ENCODE results near the gene SOCS1.

The SOCS1 gene

DNA sequence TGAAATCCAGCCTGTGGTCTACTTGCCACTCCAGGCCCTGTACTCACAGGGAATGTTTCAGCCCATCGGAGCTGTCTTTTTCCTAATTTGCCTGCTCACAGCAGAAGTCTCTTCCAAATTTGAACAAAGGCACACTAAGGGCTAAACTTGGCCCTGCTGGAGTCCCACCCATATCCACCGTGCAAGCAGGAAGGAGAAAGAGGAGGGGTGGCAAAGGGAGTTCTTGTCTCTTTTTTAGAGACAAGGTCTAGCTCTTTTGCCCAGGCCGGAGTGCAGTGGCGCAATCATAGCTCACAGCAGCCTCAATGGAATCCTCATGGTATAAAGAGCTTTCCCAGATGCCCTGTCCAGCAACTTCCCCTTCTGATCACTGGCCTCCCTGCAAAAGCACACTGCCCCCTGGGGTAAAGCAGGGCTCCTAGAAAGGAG lies 27.8 kb upstream of the SOCS1 start:
- DNase-seq: no peak

- no peak for DNase-seq
These were observed 24.9 kb upstream of the SOCS1 start, which contains the start of gene PRM1 for GRCh38 chr16:11280616-11281522. TSS of gene PRM1 (minus strand) at chr16:11281330. CDS start at chr16:11281238, 92 bp downstream.

- DNase-seq: no peak
These were observed 23.0 kb upstream of the SOCS1 start for GRCh38 chr16:11278681-11279628.

- no peak for DNase-seq
These were observed 21.8 kb upstream of the SOCS1 start for GRCh38 chr16:11277607-11278337.

- no peak for DNase-seq
These were observed 21.0 kb upstream of the SOCS1 start for GRCh38 chr16:11276896-11277593.

DNA sequence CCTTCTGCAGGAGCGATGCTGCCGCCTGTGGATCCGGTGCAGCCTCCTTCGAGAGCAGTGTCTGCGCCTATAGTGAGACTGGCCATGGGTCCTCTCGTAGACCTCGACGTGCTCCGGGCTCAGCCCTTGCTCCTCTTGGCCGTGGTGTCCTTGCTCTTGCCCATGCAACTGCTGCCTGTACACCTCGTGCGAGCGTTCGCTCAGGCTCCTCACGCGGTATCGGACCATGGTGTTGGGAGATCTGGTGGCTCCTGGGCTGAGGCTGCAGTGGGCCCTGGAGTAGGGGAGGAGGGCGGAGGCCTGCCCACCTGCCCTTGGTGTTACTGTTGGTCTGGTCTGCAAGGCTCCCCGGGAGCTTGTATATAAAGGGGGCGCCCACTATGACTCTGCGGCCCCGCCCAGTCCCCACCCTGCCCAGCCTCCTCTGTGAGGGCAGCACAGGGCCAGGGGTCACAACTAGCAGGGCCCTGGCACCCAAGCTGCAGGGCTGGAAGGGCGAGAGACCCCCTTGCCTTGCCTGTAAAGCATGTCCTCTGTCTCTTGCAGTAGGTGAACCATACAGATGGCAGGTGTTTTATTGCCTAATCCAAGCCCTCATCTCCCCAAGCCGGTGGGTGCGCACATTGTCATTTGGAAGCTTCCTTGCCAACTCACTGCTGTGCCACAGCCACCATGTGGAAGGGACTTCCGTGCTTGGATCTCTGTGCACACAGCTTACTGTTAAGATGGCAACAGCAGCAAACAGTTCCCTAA lies 20.3 kb upstream of the SOCS1 start, which contains the start of gene PRM2:
Gene PRM2, minus strand, starts transcription at position 338 of the 753 bp plus-strand sequence. Its CDS starts 110 bp downstream, at position 228.
- DNase-seq: no peak

DNA sequence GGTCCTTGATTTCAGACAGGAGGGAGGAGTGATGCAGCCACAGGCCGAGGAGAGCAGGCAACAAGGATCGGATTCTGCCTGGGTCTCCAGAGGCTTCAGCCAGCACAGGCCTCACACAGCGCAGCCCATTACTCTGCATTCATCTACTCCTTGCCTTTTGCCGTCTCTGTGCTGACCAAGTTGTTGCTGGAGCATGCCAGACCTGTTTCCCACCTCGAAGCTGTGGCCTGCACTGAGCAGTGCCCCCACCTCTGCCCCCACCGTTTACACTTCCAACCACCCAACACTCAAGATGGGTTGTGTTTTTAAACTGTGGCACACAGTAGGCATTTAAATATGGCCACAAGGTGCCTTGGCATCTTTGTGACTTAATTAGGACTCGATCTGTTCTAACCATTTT lies 19.0 kb upstream of the SOCS1 start:
- DNase-seq: no peak

DNA sequence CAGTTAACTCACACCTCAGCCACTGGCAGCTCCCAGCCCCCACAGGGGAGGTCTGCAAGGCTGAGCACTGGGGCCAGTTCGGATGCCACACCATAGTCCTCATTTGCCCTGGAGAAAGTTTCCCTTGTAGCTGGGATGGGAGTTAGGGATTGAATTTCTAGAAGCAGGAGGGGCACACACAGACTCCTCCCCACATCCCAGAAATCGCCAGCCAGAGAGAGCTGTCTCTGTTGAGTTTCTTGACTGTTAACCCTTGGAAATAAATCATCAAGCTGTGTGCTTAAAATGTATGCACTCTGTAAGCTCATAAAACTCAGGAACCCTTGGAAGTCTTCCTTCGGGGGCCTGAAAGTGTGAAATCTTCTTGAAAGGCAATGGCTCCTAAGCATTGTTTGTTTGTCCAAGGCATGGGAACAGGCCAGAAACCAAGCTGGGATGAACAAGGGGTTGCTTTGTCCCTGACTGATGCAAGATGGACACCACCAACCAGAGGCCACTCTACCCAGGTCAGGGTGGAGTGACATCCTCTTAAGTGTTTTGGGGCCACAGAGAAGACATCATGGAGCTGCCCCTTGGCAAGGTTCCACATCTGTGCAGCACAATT lies 17.8 kb upstream of the SOCS1 start:
- no peak for DNase-seq

DNA sequence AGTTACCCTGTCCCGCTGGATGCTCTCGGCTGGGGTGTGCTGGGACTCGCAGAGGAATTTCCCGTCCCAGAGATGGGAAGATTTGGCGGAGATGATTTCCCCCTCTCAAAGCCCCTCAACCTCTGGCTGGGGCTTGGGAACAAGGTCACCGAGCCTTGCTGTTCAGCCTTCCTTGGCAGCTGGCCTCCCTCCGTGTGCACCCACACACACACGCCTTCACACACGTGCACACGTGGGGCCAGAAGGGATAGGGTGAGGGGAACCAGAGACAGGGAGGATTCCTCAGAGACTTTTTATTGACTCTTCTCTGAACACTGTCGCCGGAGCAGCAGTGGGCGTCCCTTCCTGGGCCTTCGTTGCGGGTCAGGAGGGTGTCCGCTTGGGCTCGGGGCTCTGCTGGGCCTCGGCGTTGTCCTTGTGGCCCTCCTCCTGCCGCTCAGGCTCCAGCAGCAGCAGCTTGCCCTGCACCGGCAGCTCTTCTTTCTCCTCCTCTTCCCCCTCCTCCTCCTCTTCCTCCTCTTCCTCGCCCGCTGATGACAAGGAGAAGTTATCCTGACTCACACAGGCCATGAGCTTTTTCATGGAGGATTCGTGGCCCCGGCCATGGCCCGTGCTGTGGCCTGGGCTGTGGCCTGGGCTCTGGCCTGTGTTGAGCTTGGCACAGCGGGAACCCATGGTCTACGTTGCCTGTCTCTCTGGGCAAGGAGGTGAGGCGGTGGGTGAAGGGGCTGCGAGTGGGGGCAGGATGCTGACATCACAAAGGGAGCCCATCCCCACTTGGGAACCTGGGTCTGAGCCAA lies 17.1 kb upstream of the SOCS1 start, which contains the start of gene PRM3:
Gene PRM3, minus strand, starts transcription at position 709 of the 800 bp plus-strand sequence. Its CDS starts 34 bp downstream, at position 675.
- DNase-seq: no peak

GRCh38 chr16:11272484-11272883 lies 16.5 kb upstream of the SOCS1 start:
- DNase-seq: no peak

- DNase-seq: no peak
These were observed 15.6 kb upstream of the SOCS1 start for GRCh38 chr16:11271610-11272009.

DNA sequence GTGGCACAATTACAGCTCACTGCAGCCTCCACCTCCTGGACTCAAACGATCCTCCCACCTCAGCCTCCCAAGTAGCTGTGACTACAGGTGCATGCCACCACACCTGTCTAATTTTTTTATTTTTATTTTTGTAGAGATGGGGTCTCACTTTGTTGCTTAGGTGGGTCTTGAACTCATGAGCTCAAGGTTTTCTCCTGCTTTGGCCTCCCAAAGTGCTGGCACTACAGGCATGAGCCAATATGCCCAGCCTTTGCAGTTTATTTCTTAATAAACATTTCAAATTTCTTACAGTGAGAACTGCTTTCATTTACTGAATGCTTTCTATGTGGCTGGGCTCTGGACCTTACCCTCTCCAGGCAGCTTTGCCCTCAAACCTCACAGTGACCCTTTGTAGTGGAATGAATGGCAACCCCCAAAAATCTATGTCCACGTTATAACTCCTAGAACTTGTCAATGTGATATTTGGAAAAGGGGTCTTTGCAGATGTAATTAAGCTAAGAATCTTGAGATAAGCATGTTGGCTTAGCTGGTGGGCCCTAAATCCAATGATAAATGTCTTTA lies 14.7 kb upstream of the SOCS1 start:
- no peak for DNase-seq

- no peak for DNase-seq
These were observed 12.9 kb upstream of the SOCS1 start, which contains the start of gene TNP2 for GRCh38 chr16:11268921-11269375. TSS of gene TNP2 (minus strand) at chr16:11269325. CDS start at chr16:11269262, 63 bp downstream.

GRCh38 chr16:11265124-11265523 lies 9.1 kb upstream of the SOCS1 start:
- DNase-seq: no peak

- no peak for DNase-seq
These were observed 8.3 kb upstream of the SOCS1 start for GRCh38 chr16:11264155-11264832.

GRCh38 chr16:11263737-11264136 lies 7.7 kb upstream of the SOCS1 start:
- DNase-seq: peak; percentile 28

- DNase-seq: no peak
These were observed 6.9 kb upstream of the SOCS1 start for GRCh38 chr16:11262915-11263314.

GRCh38 chr16:11260596-11260966 lies 4.6 kb upstream of the SOCS1 start:
- DNase-seq: no peak
